ENCODE measurements around the gene EIF2S1. TPM values are rescaled to one million over a fixed set of nuclear protein-coding genes. Genes with fewer than 3 reads are reported as not detected.
A peak's percentile ranks its signal among the peaks of the same experiment; 100 is the strongest.

Gene EIF2S1
- polyA plus RNA-seq, 1 donor from 2014 or later, result 108 TPM

GRCh38 chr14:67358924-67359774, 979 bp upstream of the EIF2S1 start:
- no peaks in the 10 kb centered on the region for H3K9me2 ChIP-seq (ENCODE audit: insufficient read depth, low read length)
- no peaks in the 10 kb centered on the region for H3F3A ChIP-seq (ENCODE audit: insufficient read depth, low read length, poor library complexity, severe bottlenecking)
- H3K27me3 ChIP-seq (ENCODE audit: insufficient read depth, low read depth, low read length), result no peaks in the 10 kb centered on the region
- H3K4me2 ChIP-seq (ENCODE audit: low read length), result peak overlapping the region; percentile 83
- peak overlapping the region; percentile 48 for H2AFZ ChIP-seq (ENCODE audit: low read depth, low read length)
- H3K9ac ChIP-seq (ENCODE audit: low read length), result peak overlapping the region; percentile 77
- no peaks in the 10 kb centered on the region for H4K20me1 ChIP-seq (ENCODE audit: insufficient read depth)
- peaks cover 4% of the 10 kb centered on the region for H3K36me3 ChIP-seq (ENCODE audit: insufficient read depth, low read length)
- H3K4me3 ChIP-seq (ENCODE audit: low read length), result peak overlapping the region; percentile 81
- H3K27ac ChIP-seq (ENCODE audit: low read length), result peak overlapping the region; percentile 69
- TF ChIP-seq EZH2 (IDR thresholded peaks at IDR 0.05; ENCODE audit: borderline replicate concordance, insufficient read depth, low read length, poor library complexity, severe bottlenecking) (no peak), POLR2AphosphoS5 (IDR thresholded peaks at IDR 0.05) (no peak), CTCF (IDR thresholded peaks at IDR 0.05; ENCODE audit: poor library complexity, severe bottlenecking) (no peak), MXI1 (conservative IDR thresholded peaks at IDR 0.05; ENCODE audit: poor library complexity, severe bottlenecking) (no peak), EP300 (conservative IDR thresholded peaks at IDR 0.05; ENCODE audit: poor library complexity, severe bottlenecking) (no peak), TAF1 (IDR thresholded peaks at IDR 0.05; ENCODE audit: low read depth) (no peak), SMC3 (conservative IDR thresholded peaks at IDR 0.05; ENCODE audit: poor library complexity) (no peak), RAD21 (conservative IDR thresholded peaks at IDR 0.05) (no peak), REST (IDR thresholded peaks at IDR 0.05; ENCODE audit: borderline replicate concordance) (no peak)
- peaks cover 80% of the 10 kb centered on the region for H3K79me2 ChIP-seq (replicated peaks; ENCODE audit: insufficient read depth, low read length)
- H3K9me3 ChIP-seq (ENCODE audit: low read length), result no peaks in the 10 kb centered on the region

GRCh38 chr14:67360470-67361206, 510 bp downstream of the EIF2S1 start:
- no peaks in the 10 kb centered on the region for H4K20me1 ChIP-seq (ENCODE audit: insufficient read depth)
- peak overlapping the region; percentile 68 for H3K4me2 ChIP-seq (ENCODE audit: low read length)
- peaks cover 5% of the 10 kb centered on the region for H3K36me3 ChIP-seq (ENCODE audit: insufficient read depth, low read length)
- peak overlapping the region; percentile 76 for H3K9ac ChIP-seq (ENCODE audit: low read length)
- peak overlapping the region; percentile 81 for H3K4me3 ChIP-seq (ENCODE audit: low read length)
- no peaks in the 10 kb centered on the region for H3K27me3 ChIP-seq (ENCODE audit: insufficient read depth, low read depth, low read length)
- peaks cover 72% of the 10 kb centered on the region for H3K79me2 ChIP-seq (replicated peaks; ENCODE audit: insufficient read depth, low read length)
- peak; percentile 55 for TF ChIP-seq MXI1 (conservative IDR thresholded peaks at IDR 0.05; ENCODE audit: poor library complexity, severe bottlenecking)
- no peak for TF ChIP-seq POLR2AphosphoS5 (IDR thresholded peaks at IDR 0.05)
- TF ChIP-seq EZH2 (IDR thresholded peaks at IDR 0.05; ENCODE audit: borderline replicate concordance, insufficient read depth, low read length, poor library complexity, severe bottlenecking), result no peak
- TF ChIP-seq EP300 (conservative IDR thresholded peaks at IDR 0.05; ENCODE audit: poor library complexity, severe bottlenecking), result no peak
- TF ChIP-seq RAD21 (conservative IDR thresholded peaks at IDR 0.05), result no peak
- TF ChIP-seq TAF1 (IDR thresholded peaks at IDR 0.05; ENCODE audit: low read depth), result peak; percentile 68
- TF ChIP-seq CTCF (IDR thresholded peaks at IDR 0.05; ENCODE audit: poor library complexity, severe bottlenecking), result no peak
- no peak for TF ChIP-seq REST (IDR thresholded peaks at IDR 0.05; ENCODE audit: borderline replicate concordance)
- no peak for TF ChIP-seq SMC3 (conservative IDR thresholded peaks at IDR 0.05; ENCODE audit: poor library complexity)
- H3K9me2 ChIP-seq (ENCODE audit: insufficient read depth, low read length), result no peaks in the 10 kb centered on the region
- H3K27ac ChIP-seq (ENCODE audit: low read length), result peak overlapping the region; percentile 84
- H3F3A ChIP-seq (ENCODE audit: insufficient read depth, low read length, poor library complexity, severe bottlenecking), result no peaks in the 10 kb centered on the region
- peak overlapping the region; percentile 62 for H2AFZ ChIP-seq (ENCODE audit: low read depth, low read length)
- no peaks in the 10 kb centered on the region for H3K9me3 ChIP-seq (ENCODE audit: low read length)
